ENCODE measurements around the gene MRPL55. TPM values are rescaled to one million over a fixed set of nuclear protein-coding genes. Genes with fewer than 3 reads are reported as not detected.

Gene MRPL55
- total RNA-seq, 1 experiment from 2014 or later, result 63.7 TPM

GRCh38 chr1:228073061-228073856 is 35.8 kb downstream of the MRPL55 start:
- Mint-ChIP-seq H3K27me3 (ENCODE audit: insufficient read depth, unreplicated experiment) (no peaks in the 10 kb centered on the region), H3K4me3 (ENCODE audit: unreplicated experiment) (no peak overlapping the region), H3K4me1 (ENCODE audit: low read depth, unreplicated experiment) (no peaks in the 10 kb centered on the region), H3K9me3 (ENCODE audit: unreplicated experiment) (no peaks in the 10 kb centered on the region), H3K27ac (ENCODE audit: unreplicated experiment) (no peak overlapping the region), H3K36me3 (ENCODE audit: insufficient read depth, unreplicated experiment) (peaks cover 19% of the 10 kb centered on the region)
- TF ChIP-seq CTCF (IDR thresholded peaks at IDR 0.05; ENCODE audit: insufficient read depth in 1 of 2, low read depth in 1 of 2, low read length in 1 of 2, severe bottlenecking in 1 of 2, unreplicated experiment in 1 of 2), result no peak
- no peak for DNase-seq
- Histone ChIP-seq H3K27me3 (replicated peaks; ENCODE audit: control insufficient read depth, insufficient read depth, low read length) (no peaks in the 10 kb centered on the region), H3K9me3 (no peaks in the 10 kb centered on the region), H3K4me3 (ENCODE audit: low read depth, low read length) (no peak overlapping the region), H3K36me3 (ENCODE audit: control insufficient read depth, insufficient read depth, low read length) (no peaks in the 10 kb centered on the region), H3K4me1 (no peaks in the 10 kb centered on the region)
- intact Hi-C loops (cut with micrococcal nuclease; ENCODE audit: unreplicated experiment), result no loop called here
- ChIA-PET CTCF (interaction anchor here (1.1 kb wide), 1 partner anchor 74 kb away, joined by 5 read pairs; no protein-coding TSS in a partner anchor), POLR2A (no interaction called here)
- BruUV-seq (replicated peaks), result no TSS peak

- POLR2A ChIA-PET, result no interaction called here
- BruUV-seq (replicated peaks), result no TSS peak
- no peak for DNase-seq
- Mint-ChIP-seq H3K9me3 (ENCODE audit: unreplicated experiment) (no peaks in the 10 kb centered on the region), H3K27me3 (ENCODE audit: insufficient read depth, unreplicated experiment) (no peaks in the 10 kb centered on the region), H3K4me3 (ENCODE audit: unreplicated experiment) (no peak overlapping the region), H3K4me1 (ENCODE audit: low read depth, unreplicated experiment) (no peaks in the 10 kb centered on the region), H3K27ac (ENCODE audit: unreplicated experiment) (no peak overlapping the region), H3K36me3 (ENCODE audit: insufficient read depth, unreplicated experiment) (peaks cover 14% of the 10 kb centered on the region)
- TF ChIP-seq CTCF (IDR thresholded peaks at IDR 0.05; ENCODE audit: insufficient read depth in 1 of 2, low read depth in 1 of 2, low read length in 1 of 2, severe bottlenecking in 1 of 2, unreplicated experiment in 1 of 2), result no peak
- no peaks in the 10 kb centered on the region for H3K27me3 ChIP-seq (replicated peaks; ENCODE audit: control insufficient read depth, insufficient read depth, low read length)
- H3K4me3 ChIP-seq (ENCODE audit: low read depth, low read length), result no peak overlapping the region
- no peaks in the 10 kb centered on the region for H3K36me3 ChIP-seq (ENCODE audit: control insufficient read depth, insufficient read depth, low read length)
- no peaks in the 10 kb centered on the region for H3K9me3 ChIP-seq
- CTCF ChIA-PET, result no interaction called here
- no peaks in the 10 kb centered on the region for H3K4me1 ChIP-seq
- intact Hi-C loops (cut with micrococcal nuclease; ENCODE audit: unreplicated experiment), result no loop called here
Observed at GRCh38 chr1:228072658-228073043, 36.4 kb downstream of the MRPL55 start.

DNA sequence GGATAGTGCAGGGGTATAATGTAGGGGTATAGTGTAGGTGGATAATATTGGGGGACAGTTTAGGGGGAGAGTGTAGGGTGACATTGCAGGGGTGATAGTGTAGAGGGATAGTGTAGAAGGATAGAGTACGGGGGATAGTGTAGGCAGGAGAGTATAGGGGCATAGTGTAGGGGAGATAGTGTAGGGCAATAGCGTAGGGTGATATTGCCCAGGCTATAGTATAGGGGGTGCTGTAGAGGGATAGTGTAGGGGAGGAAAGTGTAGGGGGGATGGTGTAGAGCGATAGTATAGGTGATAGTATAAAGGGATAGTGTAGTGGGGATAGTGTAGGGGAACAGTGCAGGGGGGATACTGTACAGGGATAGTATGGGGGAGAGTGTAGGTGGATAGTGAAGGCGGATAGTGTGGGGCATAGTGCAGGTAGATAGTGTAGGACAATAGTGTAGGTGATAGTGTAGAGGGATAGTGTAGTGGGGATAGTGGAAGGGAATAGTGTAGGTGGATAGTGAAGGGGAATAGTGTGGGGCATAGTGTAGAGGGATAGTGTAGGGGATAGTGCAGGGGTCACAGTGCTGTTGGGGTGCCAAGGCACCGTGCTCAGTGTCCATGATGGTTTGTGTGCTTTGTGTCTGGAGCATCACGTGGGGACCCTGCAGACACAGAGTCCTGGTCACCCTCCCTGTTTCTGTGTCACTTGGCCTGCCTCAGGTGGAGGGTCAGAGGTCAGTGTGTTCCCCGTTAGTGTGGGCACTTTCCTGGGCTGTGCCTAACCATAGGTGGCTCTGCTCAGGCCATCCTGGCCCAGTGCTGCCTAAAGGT is 37.1 kb downstream of the MRPL55 start:
- no peaks in the 10 kb centered on the region for H3K4me1 Mint-ChIP-seq (ENCODE audit: low read depth, unreplicated experiment)
- Histone ChIP-seq H3K4me1 (no peaks in the 10 kb centered on the region), H3K36me3 (ENCODE audit: control insufficient read depth, insufficient read depth, low read length) (no peaks in the 10 kb centered on the region), H3K27me3 (replicated peaks; ENCODE audit: control insufficient read depth, insufficient read depth, low read length) (no peaks in the 10 kb centered on the region), H3K4me3 (ENCODE audit: low read depth, low read length) (no peak overlapping the region), H3K9me3 (no peaks in the 10 kb centered on the region)
- peaks cover 13% of the 10 kb centered on the region for H3K36me3 Mint-ChIP-seq (ENCODE audit: insufficient read depth, unreplicated experiment)
- DNase-seq, result no peak
- ChIA-PET POLR2A (no interaction called here), CTCF (no interaction called here)
- intact Hi-C loops (cut with micrococcal nuclease; ENCODE audit: unreplicated experiment), result no loop called here
- no peak for TF ChIP-seq CTCF (IDR thresholded peaks at IDR 0.05; ENCODE audit: insufficient read depth in 1 of 2, low read depth in 1 of 2, low read length in 1 of 2, severe bottlenecking in 1 of 2, unreplicated experiment in 1 of 2)
- BruUV-seq (replicated peaks), result no TSS peak
- no peak overlapping the region for H3K4me3 Mint-ChIP-seq (ENCODE audit: unreplicated experiment)
- H3K27me3 Mint-ChIP-seq (ENCODE audit: insufficient read depth, unreplicated experiment), result peaks cover 2% of the 10 kb centered on the region
- no peaks in the 10 kb centered on the region for H3K9me3 Mint-ChIP-seq (ENCODE audit: unreplicated experiment)
- H3K27ac Mint-ChIP-seq (ENCODE audit: unreplicated experiment), result no peak overlapping the region

Data from Caco-2 (cell line).